ENCODE data around the gene NOP14.

- TF ChIP-seq CTCF (conservative IDR thresholded peaks at IDR 0.05) (no peak), EZH2 (IDR thresholded peaks at IDR 0.05; ENCODE audit: low read depth) (no peak)
Observed at GRCh38 chr4:2963966-2964471, 813 bp upstream of the NOP14 start.
